GM19043 (cell line): ENCODE measurements around the gene ADAM22.

Source experiments
- ATAC-seq: cut with Tn5 transposase; IDR thresholded peaks from one replicate; pipeline ENCODE4 v1.9.1; 2021; ENCODE audit warnings: low read depth; ENCODE audit not compliant: unreplicated experiment

Gene ADAM22

DNA sequence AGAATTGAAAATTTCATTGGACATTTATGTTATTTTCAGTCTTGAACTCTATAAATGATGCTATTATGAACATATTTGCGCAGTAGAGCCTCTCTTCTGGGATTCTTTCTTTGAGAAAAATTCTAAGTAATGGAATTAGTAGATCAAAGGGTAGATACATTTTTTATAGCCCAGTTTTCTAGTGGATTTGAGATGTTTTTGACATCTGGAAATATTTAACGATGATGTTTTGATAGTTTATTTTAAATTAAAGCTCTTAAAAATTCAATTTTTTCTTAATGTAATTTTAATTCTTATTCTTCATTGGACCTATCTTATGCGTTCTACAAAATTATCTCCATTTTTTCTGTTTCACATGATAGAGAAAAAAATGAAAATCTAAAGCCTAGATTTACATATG lies 103.0 kb downstream of the ADAM22 start:
- no peak for ATAC-seq

DNA sequence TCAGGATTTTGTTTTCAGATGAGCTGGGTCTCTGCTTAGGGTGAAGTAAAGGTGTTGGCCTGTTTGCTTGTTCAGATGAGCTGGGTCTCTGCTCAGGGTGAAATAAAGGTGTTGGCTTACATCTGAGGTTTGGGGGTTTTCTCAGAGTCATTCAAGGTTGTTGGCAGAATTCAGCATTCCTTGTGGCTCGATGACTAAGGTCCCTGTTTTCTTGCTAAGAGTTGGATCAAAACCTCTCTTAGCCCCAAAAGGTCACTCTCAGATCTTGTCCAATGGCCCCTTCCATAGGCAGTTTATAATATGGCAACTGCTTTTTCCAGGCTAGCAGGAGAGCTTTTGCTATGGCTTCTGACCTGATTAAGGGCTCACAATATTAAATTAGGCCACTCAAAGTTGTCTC lies 106.6 kb downstream of the ADAM22 start:
- no peak for ATAC-seq

DNA sequence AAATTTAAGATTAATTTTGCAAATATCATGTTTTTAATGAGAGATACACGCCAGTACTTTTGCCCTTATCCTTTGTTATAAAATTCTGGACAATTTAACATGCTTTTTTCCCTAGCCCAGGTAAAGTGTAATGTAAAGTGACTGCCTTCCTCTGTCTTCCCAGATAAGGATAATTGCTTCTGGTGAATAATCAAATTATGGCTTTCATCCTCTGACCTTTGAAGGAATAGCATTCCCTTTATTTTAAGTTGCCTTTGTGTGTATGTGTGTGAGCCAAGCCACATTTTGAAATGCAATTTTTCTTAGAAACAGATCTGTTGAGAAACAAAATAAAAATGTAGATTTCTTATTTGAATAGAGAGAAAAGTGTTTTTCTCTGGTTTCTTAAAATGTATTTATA lies 107.5 kb downstream of the ADAM22 start:
- ATAC-seq = no peak

DNA sequence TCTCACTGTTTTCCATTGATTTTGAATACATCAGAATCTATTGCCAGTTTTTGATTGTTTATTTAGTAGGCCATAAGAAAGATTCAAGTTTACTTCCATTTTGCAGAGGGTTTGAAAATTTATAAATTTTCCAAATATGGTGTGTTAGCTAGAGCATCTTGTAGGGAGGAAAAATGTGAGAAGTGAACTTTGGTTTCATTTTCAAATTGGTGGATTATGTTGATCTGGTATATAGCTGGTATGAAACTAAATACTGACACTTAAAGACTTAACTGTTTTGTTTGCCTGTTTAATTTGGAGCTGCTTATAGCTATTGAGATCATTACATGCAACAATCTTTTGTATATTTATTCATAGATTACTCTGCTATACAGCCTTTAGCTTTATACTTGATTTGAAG lies 108.1 kb downstream of the ADAM22 start:
- ATAC-seq = no peak

DNA sequence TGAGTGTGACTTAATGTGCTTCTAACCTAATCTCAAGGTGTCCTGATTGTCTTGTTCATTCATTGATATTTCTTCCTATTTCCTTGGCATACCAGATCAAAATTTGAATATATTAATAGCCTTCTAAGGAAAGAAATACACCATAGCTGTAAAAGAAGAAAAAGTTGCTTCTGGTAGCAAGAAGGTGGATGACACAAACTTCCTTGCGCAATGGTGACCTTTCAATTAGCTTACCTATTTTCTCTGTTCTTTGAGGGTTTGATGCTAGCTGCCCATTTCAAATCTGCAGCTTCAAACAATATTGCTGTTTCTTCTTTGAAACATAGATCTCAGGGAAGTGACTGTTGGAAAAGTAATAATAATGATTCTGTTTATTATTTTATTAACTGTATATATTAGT lies 108.8 kb downstream of the ADAM22 start:
- ATAC-seq = no peak

DNA sequence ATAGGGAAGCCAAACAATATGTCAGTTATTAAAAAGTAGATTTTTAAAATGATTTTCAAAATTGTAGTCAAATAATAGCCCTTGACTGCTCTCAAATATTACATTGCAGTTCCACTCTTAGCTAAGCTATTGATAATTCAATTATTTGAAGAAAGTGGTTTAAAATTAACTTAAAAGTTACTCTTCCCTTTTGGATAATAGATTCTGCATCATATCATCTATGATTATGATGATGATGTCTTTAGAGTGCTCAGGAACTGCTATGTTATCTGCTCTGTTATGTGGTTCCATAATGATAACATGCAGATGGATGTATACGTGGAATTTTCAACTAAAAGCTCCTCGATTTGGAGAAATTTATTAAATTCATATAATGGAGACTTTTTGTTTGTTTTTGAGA lies 110.0 kb downstream of the ADAM22 start:
- ATAC-seq = no peak

DNA sequence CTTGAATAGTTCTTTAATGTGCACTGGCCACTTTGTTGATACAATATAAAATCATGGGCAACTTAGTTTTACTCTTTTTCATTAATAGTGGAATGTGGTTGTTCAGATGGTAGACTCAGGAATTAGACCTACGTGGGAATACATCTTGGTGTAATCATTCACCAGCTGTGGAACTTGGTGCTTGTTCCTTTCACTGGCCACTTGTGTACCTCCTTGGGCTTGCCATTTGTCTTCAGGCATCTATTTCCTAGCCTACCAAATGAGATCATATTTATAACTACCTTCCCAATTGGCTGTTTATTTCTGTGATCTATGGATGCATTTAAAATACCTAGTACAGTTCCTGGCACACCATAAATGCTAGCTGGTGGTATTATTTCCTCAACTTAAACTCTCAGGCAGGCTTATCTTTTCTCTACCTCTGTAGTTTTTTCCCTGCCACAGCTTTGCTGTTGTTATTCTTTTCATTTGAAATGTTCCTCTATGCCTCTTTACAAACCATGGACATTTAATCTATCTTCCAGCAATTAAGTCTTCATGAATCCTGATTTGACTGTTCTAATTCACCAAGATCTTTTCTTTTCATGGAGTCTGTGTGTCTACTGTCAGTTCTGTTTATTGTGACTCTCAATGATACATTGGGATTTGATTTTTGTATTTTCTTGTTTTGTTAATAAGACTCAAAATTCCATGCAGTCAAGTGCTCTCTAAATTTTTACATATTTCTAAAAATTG lies 113.0 kb downstream of the ADAM22 start:
- ATAC-seq = no peak

DNA sequence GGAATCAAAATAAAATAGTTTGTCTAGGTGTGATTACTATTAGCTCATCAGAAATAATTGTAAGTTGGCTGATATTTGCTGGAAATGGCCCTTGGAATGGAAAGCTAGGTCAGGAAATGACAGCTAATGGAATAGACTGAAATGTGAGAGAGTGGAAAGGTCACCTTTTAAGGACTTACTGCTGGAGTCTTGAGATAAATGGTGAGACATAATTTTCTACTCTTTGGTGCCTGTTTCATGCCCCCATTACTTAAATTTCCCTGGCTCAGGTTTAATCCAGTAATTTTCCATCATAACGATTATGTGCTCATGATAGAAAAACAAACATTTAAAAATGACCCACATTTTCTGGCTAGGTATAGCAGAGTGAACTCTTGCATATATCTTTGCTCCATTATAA lies 123.6 kb downstream of the ADAM22 start:
- no peak for ATAC-seq

DNA sequence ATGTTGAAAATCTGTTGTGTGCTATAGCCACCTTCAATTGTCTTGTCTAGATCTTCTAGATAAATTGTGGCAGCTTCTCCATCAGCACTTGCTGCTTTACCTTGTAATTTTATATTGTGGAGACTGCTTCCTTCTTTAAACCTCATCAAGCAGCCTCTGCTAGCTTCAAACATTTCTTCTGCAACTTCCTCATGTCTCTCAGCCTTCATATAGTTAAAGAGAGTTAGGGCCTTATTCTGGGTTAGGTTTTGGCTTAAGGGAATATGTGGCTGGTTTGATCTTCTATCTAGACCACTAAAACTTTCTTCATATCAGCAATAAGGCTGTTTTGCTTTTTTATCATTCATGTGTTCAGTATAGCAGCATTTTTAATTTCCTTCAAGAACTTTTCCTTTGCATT lies 128.2 kb downstream of the ADAM22 start:
- no peak for ATAC-seq

DNA sequence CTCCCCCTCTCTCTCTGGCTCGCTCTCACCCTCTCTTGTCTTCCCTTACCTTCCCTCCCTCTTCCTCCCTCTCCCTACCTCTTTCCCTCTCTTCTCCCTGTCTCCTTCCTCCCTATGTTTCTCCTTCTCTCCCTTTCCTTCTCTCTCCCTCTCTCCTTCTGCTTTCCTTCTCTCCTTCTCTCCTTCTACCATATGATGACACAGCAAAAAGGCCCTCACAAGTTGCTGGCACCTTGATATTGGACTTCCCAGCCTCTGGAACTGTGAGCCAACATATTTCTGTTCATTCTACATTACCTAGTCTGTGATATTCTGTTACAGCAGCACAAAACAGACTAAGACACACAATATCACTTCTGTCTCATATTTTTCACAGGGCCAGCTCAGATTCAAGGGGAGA lies 135.0 kb downstream of the ADAM22 start:
- no peak for ATAC-seq

DNA sequence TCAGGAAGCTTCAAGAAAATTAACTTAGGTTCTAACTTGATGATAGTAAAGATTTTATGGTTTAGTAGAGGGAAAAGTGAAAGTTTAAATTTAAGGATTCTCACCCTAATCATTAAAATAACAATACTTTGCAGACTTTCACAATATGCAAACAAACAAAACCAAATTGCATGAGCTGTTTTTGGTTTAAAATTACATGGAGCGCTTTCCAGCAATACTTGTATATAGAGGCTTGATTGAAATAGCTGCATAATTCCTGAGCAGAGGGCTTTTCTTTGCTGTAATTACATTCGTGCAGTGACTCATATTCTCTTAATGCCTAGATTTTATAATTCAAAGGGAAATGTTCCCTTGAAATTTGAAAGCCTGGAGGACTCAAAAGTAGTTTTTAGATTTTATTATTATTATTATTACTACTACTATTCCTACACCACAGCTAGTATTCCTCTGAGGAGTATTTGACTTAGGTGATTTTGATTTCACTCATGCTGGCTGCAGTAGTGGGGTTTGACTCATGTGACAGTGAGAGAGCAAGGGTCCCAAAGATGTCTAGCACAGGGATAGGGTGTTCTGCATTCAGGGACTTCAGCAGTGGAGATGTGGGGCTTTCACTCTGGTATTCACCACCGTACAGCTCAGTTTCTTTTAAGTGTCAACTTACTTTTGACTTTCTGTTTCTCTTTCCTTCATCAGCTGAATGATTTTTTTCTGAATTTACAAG lies 138.1 kb downstream of the ADAM22 start:
- peak; percentile 75 for ATAC-seq

DNA sequence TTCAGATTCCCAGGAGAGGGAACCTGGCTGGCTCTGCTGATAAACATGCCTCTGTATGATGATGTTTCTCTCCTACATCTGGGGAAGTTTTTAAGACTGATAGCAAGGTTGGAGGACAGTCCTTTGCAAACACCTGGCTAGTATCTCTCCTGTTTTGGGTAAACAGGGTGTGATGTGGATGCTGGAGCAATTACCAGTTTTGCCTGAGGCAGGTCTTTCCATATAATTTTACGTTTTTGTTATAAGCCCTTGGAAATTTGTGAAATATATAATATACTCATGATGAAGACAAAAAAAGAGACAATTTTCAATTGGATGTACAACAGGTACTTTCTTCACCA lies 138.6 kb downstream of the ADAM22 start:
- peak; percentile 19 for ATAC-seq

DNA sequence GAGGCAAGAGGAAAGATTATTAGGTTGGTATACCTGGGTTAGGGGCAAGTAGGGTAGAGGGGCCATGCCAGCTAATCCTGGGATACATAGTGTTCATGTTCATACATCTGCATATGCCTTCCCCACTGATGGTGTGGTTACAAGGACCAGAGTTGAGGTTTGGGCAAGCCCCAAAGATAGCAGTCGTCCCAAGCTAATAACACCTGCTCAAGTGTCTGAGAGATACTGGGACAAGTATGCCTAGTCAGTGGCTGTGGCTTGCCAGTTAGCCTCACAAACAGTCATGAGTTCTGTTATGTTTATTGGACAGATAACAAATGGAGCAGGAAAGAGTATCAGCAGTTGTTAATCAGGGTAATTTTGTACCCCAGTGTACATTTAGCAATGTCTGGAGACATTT lies 139.6 kb downstream of the ADAM22 start:
- no peak for ATAC-seq

DNA sequence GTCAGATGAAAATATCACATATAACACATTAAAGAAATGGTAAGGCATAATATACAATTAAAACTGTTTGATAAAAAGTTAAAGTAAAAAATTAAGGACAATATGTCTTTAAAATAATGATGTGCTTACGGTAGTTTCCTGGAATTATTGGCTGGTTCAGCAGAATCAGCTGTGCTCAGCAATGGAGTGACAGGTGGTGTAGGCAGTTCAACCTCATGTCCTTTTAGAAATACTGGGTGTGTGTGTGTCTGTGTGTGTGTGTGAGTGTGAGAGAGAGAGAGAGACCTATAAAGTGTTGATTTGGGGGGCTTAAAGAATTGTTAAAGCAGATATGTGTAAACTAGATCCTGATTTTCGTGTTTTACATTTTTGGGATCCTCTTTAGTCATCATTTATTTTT lies 141.2 kb downstream of the ADAM22 start:
- no peak for ATAC-seq

DNA sequence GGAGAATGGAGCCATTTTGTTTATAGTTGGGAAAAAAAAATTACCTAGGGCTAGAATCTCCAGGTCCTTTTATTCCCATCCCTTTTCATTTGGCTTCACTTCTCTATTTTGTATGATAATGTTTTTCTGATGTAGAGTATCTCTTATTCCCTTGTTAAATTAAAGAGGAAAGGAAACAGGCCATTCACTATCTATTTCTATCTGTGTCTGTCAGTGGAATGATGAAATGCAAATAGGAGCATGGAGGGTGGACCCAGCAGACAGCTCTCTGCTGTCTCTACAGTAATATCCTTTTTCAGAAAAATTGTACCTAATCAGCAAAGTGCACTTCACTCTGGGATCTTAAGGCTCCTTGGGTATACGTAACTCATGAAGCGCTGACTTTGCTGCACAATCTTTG lies 149.8 kb downstream of the ADAM22 start:
- ATAC-seq = no peak

DNA sequence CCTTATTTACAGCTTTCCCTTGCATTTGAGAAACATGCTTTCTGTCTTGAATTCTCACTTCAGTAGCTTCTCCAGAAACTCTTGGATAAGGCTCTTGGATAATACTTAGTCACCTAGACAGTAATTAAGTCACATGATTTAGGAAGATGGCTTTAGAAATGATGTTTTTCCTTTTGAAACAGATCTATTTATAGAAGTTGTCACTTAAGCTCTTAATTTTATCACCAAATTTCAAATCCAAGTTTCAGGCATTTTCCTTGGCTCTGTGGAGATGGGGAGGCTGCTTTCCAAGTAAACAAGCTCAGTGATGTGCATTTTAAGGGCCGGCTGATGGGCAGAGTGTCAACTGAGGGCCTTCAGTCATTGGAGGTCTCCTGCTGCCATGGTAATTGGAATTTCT lies 155.5 kb downstream of the ADAM22 start:
- no peak for ATAC-seq

DNA sequence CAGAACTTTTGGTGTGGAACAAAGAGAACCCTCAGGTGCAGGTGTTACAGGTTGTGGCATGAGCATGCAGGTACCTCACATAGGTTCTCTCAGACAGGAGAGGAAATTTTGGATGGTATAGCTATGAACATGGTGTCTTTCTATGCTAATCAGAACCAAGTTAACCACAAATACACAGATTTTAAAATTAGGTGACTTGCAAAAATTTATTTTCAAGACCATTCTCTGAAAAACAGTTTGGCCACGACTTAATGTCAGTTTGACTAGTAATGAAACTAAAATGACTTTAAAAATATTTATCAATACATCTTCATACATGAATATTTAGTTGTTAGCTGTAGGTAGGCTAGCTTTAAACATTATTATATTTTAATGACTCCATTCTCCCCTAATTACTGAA lies 156.2 kb downstream of the ADAM22 start:
- no peak for ATAC-seq

DNA sequence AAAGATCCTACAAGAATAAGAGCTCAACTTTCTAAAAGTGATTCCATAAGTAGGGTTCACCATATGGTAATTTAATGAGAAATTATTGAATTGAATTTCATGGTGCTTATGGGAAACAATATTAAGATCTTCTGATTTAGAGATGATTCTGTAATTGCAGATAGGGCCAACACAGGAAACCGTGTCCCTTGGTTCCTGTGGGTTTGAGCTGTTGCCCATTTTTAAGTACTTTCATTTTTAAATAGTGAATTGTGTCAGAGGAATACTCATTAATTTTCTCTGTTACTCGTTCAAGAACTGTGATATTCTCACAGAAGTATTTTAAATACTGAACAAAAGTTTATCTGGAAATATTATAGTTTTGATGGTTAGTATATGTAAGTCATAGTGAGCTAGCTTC lies 156.6 kb downstream of the ADAM22 start:
- peak; percentile 46 for ATAC-seq

DNA sequence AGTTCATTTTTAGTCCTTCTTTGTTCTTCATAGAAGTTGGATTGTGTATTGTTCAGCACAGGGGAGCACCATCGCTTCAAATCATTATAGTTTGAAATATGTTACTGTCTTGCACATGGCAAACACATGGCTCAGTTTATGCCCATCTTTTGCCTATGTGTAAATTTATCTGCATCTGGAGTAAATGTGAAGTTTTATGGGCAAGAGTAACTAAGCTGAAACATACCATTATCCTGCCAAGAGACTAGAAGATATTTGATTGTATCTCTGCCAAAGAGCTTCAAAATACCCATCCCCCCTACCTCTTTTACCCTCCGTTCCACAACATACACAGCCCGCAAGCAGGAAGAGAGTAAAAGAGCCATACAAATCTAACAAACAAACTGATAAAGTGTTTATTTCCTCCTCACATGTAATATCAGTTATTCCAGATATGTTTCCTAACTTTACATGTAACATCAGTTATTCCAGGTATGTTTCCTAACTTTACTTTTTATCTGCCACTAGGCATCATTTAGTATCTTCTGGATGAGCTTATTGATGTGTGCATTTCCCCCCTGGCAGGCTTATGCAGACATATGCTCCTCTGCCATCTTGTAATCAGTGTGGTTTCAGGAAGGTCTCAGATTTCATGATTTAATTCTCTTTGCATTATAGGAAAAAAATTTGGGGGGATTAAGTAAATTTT lies 158.1 kb downstream of the ADAM22 start:
- ATAC-seq = no peak

DNA sequence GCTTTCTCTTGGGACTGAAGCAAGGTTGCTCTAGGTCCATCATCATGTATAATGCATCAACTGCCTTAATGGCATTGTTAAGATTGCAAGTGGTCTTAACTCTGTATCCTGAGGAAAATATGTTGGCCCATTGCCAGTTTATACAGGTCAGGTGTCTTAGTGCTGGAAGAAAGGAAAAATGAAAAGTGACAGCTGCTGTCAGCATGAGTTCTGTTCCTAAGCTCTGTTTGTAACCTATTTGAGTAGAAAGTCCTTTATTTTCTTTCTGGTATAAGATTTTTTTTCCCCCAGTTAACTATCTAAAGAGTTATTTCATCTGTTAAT lies 158.6 kb downstream of the ADAM22 start:
- no peak for ATAC-seq

DNA sequence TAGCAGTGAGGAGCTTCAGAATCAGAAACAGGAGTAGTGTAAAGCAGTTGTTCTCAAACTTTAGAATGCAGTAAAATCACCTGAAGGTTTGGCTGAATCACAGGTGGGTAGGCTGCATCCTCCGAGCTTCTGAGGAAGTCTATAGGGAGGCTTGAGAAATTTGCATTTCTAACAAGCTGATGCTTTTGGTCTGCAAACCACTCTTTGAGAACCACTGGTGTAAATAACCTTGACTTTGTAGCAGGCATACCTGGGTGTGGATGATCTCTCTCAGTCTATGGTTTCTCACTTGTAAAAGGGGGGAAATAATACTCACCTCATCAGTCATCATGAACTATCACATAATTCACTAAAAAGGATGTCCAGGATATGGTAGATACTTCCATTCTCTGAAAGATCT lies 167.7 kb downstream of the ADAM22 start:
- no peak for ATAC-seq

DNA sequence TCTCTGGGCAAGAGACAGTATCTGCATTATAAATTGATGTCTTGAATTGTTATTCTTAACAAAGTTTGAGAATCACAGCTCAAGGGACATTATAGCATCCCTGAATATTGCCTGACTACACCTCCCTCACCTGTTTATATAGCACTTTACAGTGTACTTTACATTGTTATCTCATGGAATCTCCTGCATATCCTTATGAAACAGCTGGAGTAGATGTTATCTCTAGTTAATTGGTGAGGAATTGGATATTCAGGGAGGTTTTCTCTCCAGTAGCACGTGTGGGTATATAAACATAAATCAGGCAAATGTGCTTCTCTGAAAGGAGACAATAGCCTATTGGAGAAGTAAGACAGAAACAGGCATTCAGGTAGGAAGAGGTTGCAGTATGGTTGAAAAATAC lies 168.6 kb downstream of the ADAM22 start:
- ATAC-seq = no peak
